Endothelial cell of umbilical vein (primary cell): Measurements from ENCODE around the gene GBE1. TPM values are rescaled to one million over a fixed set of nuclear protein-coding genes. Genes with fewer than 3 reads are reported as not detected.

Source experiments
- BruUV-seq: library from RNA; stranded (reverse); fragments of 400-500 nt; replicated peaks from 2 replicates; lab custom pipeline; 2021; lab: Mats Ljungman, UMichigan
- CTCF ChIA-PET: fragments of 300-600, 350-600 bp; sonication (Branson Sonifier 250); formaldehyde crosslinking; loops from one replicate; lab custom pipeline; 2021; ENCODE audit warnings: antibody characterized with exemption, inconsistent platforms; lab: Charles Lee
- POLR2A ChIA-PET: fragments of 300-600, 350-600 bp; sonication (Branson Sonifier 250); formaldehyde crosslinking; loops from one replicate; lab custom pipeline; 2021; ENCODE audit warnings: antibody characterized with exemption, inconsistent platforms; lab: Charles Lee
- DNase-seq: peaks from one replicate; pipeline ENCODE4 v3.0.0-alpha.2; 2011; ENCODE audit warnings: low read depth, low spot score
- FAIRE-seq: peaks from 2 replicates; lab custom pipeline; 2011; peaks lifted over from hg19 to GRCh38; lab: Jason Lieb, UNC
- H2AFZ ChIP-seq: 2 replicates; pipeline ENCODE4 v1.6.0; 2012; ENCODE audit warnings: low read depth, low read length, control low read depth, inconsistent platforms
- H3K27ac ChIP-seq: 2 replicates; pipeline ENCODE4 v1.5.1; 2011; ENCODE audit warnings: low read depth, mild to moderate bottlenecking, control low read depth, low read length, moderate library complexity; ENCODE audit not compliant: insufficient read depth
- H3K27me3 ChIP-seq, 2 experiments: 2 replicates each; pipeline versions ENCODE4 v1.6.0 to v1.6.1; 2011; ENCODE audit warnings: low read length in 2 of 2, mixed read lengths in 1 of 2; ENCODE audit not compliant: control insufficient read depth in 2 of 2, insufficient read depth in 2 of 2
- H3K36me3 ChIP-seq, 2 experiments: 2 replicates in 1 of 2; 3 replicates in 1 of 2; pipeline ENCODE4 v1.5.1; 2011; ENCODE audit warnings: low read length in 2 of 2, mild to moderate bottlenecking in 1 of 2, moderate library complexity in 1 of 2; ENCODE audit not compliant: control insufficient read depth in 2 of 2, insufficient read depth in 2 of 2; ENCODE audit errors: extremely low read depth in 1 of 2
- H3K4me1 ChIP-seq: 3 replicates; pipeline ENCODE4 v1.5.1; 2011; ENCODE audit warnings: mild to moderate bottlenecking, low read length; ENCODE audit not compliant: control insufficient read depth, insufficient read depth; ENCODE audit errors: extremely low read depth
- H3K4me2 ChIP-seq: 2 replicates; pipeline ENCODE4 v1.6.1; 2011; ENCODE audit warnings: low read length, control low read depth, mixed read lengths; ENCODE audit not compliant: insufficient read depth
- H3K4me3 ChIP-seq, 3 experiments: fragments of 200-600 bp in 1 of 3; sonication (generic), shearing (Covaris generic) in 1 of 3; replicated peaks in 1 of 3; 2 replicates each; pipeline ENCODE4 v1.5.1; 2011 to 2016; ENCODE audit warnings: control low read depth in 3 of 3, low read length in 3 of 3, mild to moderate bottlenecking in 2 of 3, inconsistent platforms in 1 of 3, low read depth in 1 of 3, moderate library complexity in 1 of 3; ENCODE audit not compliant: insufficient read depth in 1 of 3
- H3K79me2 ChIP-seq: 2 replicates; pipeline ENCODE4 v1.6.0; 2012; ENCODE audit warnings: low read length, inconsistent platforms; ENCODE audit not compliant: control insufficient read depth, insufficient read depth
- H3K9ac ChIP-seq: replicated peaks from 2 replicates; pipeline ENCODE3; 2011; ENCODE audit warnings: low read length, control low read depth; ENCODE audit not compliant: insufficient read depth; ENCODE audit errors: extremely low read depth
- H3K9me1 ChIP-seq: replicated peaks from 3 replicates; pipeline ENCODE4 v1.6.0; 2011; ENCODE audit warnings: mild to moderate bottlenecking, low read length; ENCODE audit not compliant: control insufficient read depth, insufficient read depth; ENCODE audit errors: extremely low read depth
- H3K9me3 ChIP-seq: replicated peaks from 2 replicates; pipeline ENCODE4 v1.5.1; 2012; ENCODE audit warnings: low read length, inconsistent platforms; ENCODE audit not compliant: control insufficient read depth, insufficient read depth
- H4K20me1 ChIP-seq: replicated peaks from 2 replicates; pipeline ENCODE3; 2011; ENCODE audit warnings: mild to moderate bottlenecking, low read length; ENCODE audit not compliant: control insufficient read depth, insufficient read depth; ENCODE audit errors: extremely low read depth
- EZH2 ChIP-seq: IDR thresholded peaks from 2 replicates; pipeline ENCODE4 v1.6.1; 2012; ENCODE audit warnings: borderline replicate concordance, low read depth, mild to moderate bottlenecking, moderate library complexity, low read length, inconsistent platforms; ENCODE audit not compliant: severe bottlenecking
- FOS ChIP-seq: IDR thresholded peaks from 2 replicates; pipeline ENCODE4 v1.6.1; 2011; ENCODE audit warnings: mild to moderate bottlenecking, low read length, moderate library complexity, borderline replicate concordance; ENCODE audit not compliant: insufficient read depth
- GATA2 ChIP-seq: IDR thresholded peaks from 2 replicates; pipeline ENCODE4 v1.7.0; 2011; ENCODE audit warnings: low read depth, mild to moderate bottlenecking, moderate library complexity, mixed read lengths, low read length; ENCODE audit not compliant: insufficient read length, insufficient read depth
- JUN ChIP-seq: IDR thresholded peaks from 2 replicates; pipeline ENCODE4 v1.6.1; 2011; ENCODE audit warnings: borderline replicate concordance, low read depth; ENCODE audit not compliant: insufficient read length, insufficient read depth
- MYC ChIP-seq: IDR thresholded peaks from one replicate; pipeline ENCODE4 v1.6.1; 2011; ENCODE audit warnings: mild to moderate bottlenecking, low read depth, low read length
- POLR2A ChIP-seq: IDR thresholded peaks from 2 replicates; pipeline ENCODE4 v1.6.1; 2012; ENCODE audit warnings: low read depth, mild to moderate bottlenecking, control low read depth, low read length
- POLR2AphosphoS5 ChIP-seq: IDR thresholded peaks from 2 replicates; pipeline ENCODE4 v1.6.1; 2012; ENCODE audit warnings: low read depth, mild to moderate bottlenecking, control low read depth, low read length, moderate library complexity; ENCODE audit not compliant: insufficient read depth
- dilution Hi-C: fragments of 300-500 bp; cut with MboI; formaldehyde crosslinking; loops from one replicate; pipeline ENCODE4 v1.15.0; 2019; ENCODE audit warnings: low sequenced_read_pairs; ENCODE audit not compliant: extremely low pct_ligation_motif_present
- intact Hi-C: fragments of 100-400 bp; cut with micrococcal nuclease; formaldehyde crosslinking; loops from one replicate; pipeline ENCODE4 v1.10.0; 2022
- polyA plus RNA-seq, 4 experiments: library from polyadenylated mRNA; depleted of rRNA in 3 of 4; stranded (reverse) in 3 of 4; unstranded in 1 of 4; fragments of >200 nt; gene quantifications; 2 replicates each; pipeline versions ENCODE4 v1.2.1 to v1.2.3, GENCODE V29; 2011 to 2012; ENCODE audit warnings: missing spikeins in 1 of 4
- total RNA-seq: library from RNA; stranded (reverse); gene quantifications from 2 replicates; pipeline ENCODE4 v1.2.3, GENCODE V29; 2021
- TF ChIP-seq, protein P1 (sequence below), 2 donors: IDR thresholded peaks; 1 replicate in 1 of 2; 2 replicates in 1 of 2; pipeline ENCODE4 v1.5.1; 2011; ENCODE audit warnings: low read length in 2 of 2, mild to moderate bottlenecking in 2 of 2, moderate library complexity in 2 of 2, control low read depth in 1 of 2, inconsistent platforms in 1 of 2, low read depth in 1 of 2; ENCODE audit not compliant: insufficient read depth in 1 of 2; ENCODE audit errors: extremely low read depth in 1 of 2
- TF ChIP-seq, protein P2 (sequence below): IDR thresholded peaks from 2 replicates; pipeline ENCODE4 v1.6.1; 2011; ENCODE audit not compliant: insufficient read depth, insufficient read length

The GBE1 gene
- total and polyA plus RNA-seq, 2 donors (not counting 3 experiments of a cell fraction or from before 2014, with no cell fraction given), result 35.9 to 110 TPM

DNA sequence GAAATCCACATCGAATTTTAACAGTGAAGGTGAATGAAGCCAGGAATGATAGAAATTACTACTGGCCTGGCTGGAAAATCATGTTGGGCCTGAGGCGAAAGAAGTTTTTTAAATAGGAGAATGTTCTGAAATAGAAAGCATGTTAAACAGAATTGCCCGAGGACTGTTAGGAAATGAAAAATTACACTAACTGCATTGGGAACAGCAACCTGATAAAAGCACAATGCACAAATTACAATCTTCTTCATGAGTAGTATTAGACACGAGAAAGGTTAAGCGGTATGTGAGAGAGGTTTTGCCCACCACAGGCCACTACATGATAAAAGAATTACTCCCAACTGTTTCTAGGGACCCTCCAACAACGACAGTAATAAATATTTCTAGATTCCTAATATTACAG, 18.9 kb downstream of the GBE1 start:
- intact Hi-C loops, result loop anchor here (2.0 to 5.0 kb wide), 3 partner anchors 75 to 1010 kb away; no protein-coding TSS in a partner anchor
- H3K4me3 ChIP-seq, result no peak overlapping the region
- no peak overlapping the region for H2AFZ ChIP-seq
- ChIA-PET POLR2A (interaction anchor here (0.7 kb wide), 1 partner anchor 14 kb away, joined by 3 read pairs; no protein-coding TSS in a partner anchor), CTCF (interaction anchor here (2.6 to 3.5 kb wide), 2 partner anchors 14 to 18 kb away, joined by 14 to 15 read pairs; partner anchors contain the start of gene GBE1)
- TF ChIP-seq MYC (no peak), POLR2AphosphoS5 (no peak), JUN (no peak), EZH2 (no peak), POLR2A (no peak), GATA2 (no peak), FOS (no peak)
- TF ChIP-seq, protein P1, sequence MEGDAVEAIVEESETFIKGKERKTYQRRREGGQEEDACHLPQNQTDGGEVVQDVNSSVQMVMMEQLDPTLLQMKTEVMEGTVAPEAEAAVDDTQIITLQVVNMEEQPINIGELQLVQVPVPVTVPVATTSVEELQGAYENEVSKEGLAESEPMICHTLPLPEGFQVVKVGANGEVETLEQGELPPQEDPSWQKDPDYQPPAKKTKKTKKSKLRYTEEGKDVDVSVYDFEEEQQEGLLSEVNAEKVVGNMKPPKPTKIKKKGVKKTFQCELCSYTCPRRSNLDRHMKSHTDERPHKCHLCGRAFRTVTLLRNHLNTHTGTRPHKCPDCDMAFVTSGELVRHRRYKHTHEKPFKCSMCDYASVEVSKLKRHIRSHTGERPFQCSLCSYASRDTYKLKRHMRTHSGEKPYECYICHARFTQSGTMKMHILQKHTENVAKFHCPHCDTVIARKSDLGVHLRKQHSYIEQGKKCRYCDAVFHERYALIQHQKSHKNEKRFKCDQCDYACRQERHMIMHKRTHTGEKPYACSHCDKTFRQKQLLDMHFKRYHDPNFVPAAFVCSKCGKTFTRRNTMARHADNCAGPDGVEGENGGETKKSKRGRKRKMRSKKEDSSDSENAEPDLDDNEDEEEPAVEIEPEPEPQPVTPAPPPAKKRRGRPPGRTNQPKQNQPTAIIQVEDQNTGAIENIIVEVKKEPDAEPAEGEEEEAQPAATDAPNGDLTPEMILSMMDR (IDR thresholded peaks at IDR 0.05; ENCODE audit: extremely low read depth in 1 of 2, insufficient read depth in 1 of 2, low read depth in 1 of 2, low read length in 2 of 2), result no peak
- TF ChIP-seq, protein P2, sequence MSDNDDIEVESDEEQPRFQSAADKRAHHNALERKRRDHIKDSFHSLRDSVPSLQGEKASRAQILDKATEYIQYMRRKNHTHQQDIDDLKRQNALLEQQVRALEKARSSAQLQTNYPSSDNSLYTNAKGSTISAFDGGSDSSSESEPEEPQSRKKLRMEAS, result no peak
- no peaks in the 10 kb centered on the region for H4K20me1 ChIP-seq
- H3K79me2 ChIP-seq, result peaks cover 47% of the 10 kb centered on the region
- H3K27me3 ChIP-seq, result no peaks in the 10 kb centered on the region
- H3K9me1 ChIP-seq, result no peaks in the 10 kb centered on the region
- peak overlapping the region; percentile 64 for H3K4me2 ChIP-seq
- H3K36me3 ChIP-seq, result no peaks in the 10 kb centered on the region
- H3K4me1 ChIP-seq, result peaks cover 46% of the 10 kb centered on the region
- peak overlapping the region; percentile 98 for H3K27ac ChIP-seq
- FAIRE-seq (no peak), DNase-seq (no peak)
- H3K9me3 ChIP-seq, result no peaks in the 10 kb centered on the region
- H3K9ac ChIP-seq, result peak overlapping the region; percentile 86
- TSS peak; percentile 63 for BruUV-seq
- dilution Hi-C loops, result no loop called here
